HEK293 (cell line): ENCODE results near the gene ZNF664.

Experiments used
- CTCF ChIA-PET: fragments of 350-600 bp; formaldehyde crosslinking; extraction: SDS; loops from one replicate; lab custom pipeline; 2021; ENCODE audit warnings: antibody characterized with exemption; lab: Yijun Ruan, JAX
- POLR2A ChIA-PET: fragments of 300-600 bp; formaldehyde crosslinking; extraction: SDS; loops from one replicate; lab custom pipeline; 2020; ENCODE audit warnings: antibody characterized with exemption, inconsistent platforms; lab: Yijun Ruan, JAX
- H3K27ac ChIP-seq: fragments of 200-500 bp; sonication (Bioruptor generic); 2 replicates; pipeline ENCODE4 v1.5.1; 2014; ENCODE audit warnings: low read depth, low read length, control low read depth, inconsistent platforms; ENCODE audit errors: extremely low read depth
- H3K36me3 ChIP-seq, 2 experiments: fragments of 200-500 bp in 1 of 2; sonication (Bioruptor generic) in 1 of 2; 1 replicate in 1 of 2; 2 replicates in 1 of 2; pipeline ENCODE4 v1.5.1; 2014 to 2017; ENCODE audit warnings: inconsistent platforms in 2 of 2, low read length in 2 of 2; ENCODE audit not compliant: control insufficient read depth in 2 of 2, insufficient read depth in 1 of 2
- H3K4me1 ChIP-seq: fragments of 200-500 bp; sonication (Bioruptor generic); 2 replicates; pipeline ENCODE4 v1.5.1; 2014; ENCODE audit warnings: mild to moderate bottlenecking, low read length, inconsistent platforms; ENCODE audit not compliant: control insufficient read depth, insufficient read depth
- H3K4me3 ChIP-seq: 2 replicates; pipeline ENCODE4 v1.5.1; 2011; ENCODE audit warnings: low read depth, mild to moderate bottlenecking, control low read depth, low read length, moderate library complexity
- H3K9me3 ChIP-seq: fragments of 200-500 bp; sonication (Bioruptor generic); 2 replicates; pipeline ENCODE4 v1.5.1; 2014; ENCODE audit warnings: low read depth, low read length, inconsistent platforms; ENCODE audit not compliant: control insufficient read depth, insufficient read depth
- KLF16 ChIP-seq: fragments of 450-650 bp; formaldehyde crosslinking; IDR thresholded peaks from 2 replicates; pipeline ENCODE4 v1.5.1; 2017; ENCODE audit warnings: missing biosample characterization, missing genetic modification characterization
- MZF1 ChIP-seq: fragments of 450-650 bp; formaldehyde crosslinking; IDR thresholded peaks from 2 replicates; pipeline ENCODE4 v1.5.1; 2017; ENCODE audit warnings: missing biosample characterization, missing genetic modification characterization, borderline replicate concordance
- SCRT1 ChIP-seq: fragments of 450-650 bp; formaldehyde crosslinking; IDR thresholded peaks from 2 replicates; pipeline ENCODE4 v1.5.1; 2016; ENCODE audit warnings: missing biosample characterization, missing genetic modification characterization, borderline replicate concordance
- SETDB1 ChIP-seq: IDR thresholded peaks from one replicate; pipeline ENCODE4 v1.6.1; 2017; ENCODE audit warnings: mild to moderate bottlenecking, low read length, moderate library complexity, mixed read lengths; ENCODE audit not compliant: insufficient read length
- ZBTB48 ChIP-seq: fragments of 450-650 bp; formaldehyde crosslinking; IDR thresholded peaks from 2 replicates; pipeline ENCODE4 v1.5.1; 2016; ENCODE audit warnings: missing biosample characterization, missing genetic modification characterization
- ZNF10 ChIP-seq: fragments of 450-650 bp; formaldehyde crosslinking; IDR thresholded peaks from 2 replicates; pipeline ENCODE4 v1.5.1; 2017; ENCODE audit warnings: missing biosample characterization, missing genetic modification characterization
- ZNF16 ChIP-seq: fragments of 450-650 bp; formaldehyde crosslinking; IDR thresholded peaks from 2 replicates; pipeline ENCODE4 v1.5.1; 2016; ENCODE audit warnings: low read depth, missing biosample characterization, missing genetic modification characterization
- ZNF19 ChIP-seq: fragments of 450-650 bp; formaldehyde crosslinking; IDR thresholded peaks from 2 replicates; pipeline ENCODE4; 2016; ENCODE audit warnings: missing biosample characterization, missing genetic modification characterization, low read depth
- ZNF248 ChIP-seq: fragments of 450-650 bp; formaldehyde crosslinking; IDR thresholded peaks from 2 replicates; pipeline ENCODE4 v1.5.1; 2017; ENCODE audit warnings: missing biosample characterization, missing genetic modification characterization
- ZNF292 ChIP-seq: fragments of 450-650 bp; formaldehyde crosslinking; IDR thresholded peaks from 2 replicates; pipeline ENCODE4 v1.5.1; 2016; ENCODE audit warnings: low read depth, missing biosample characterization, missing genetic modification characterization, borderline replicate concordance
- ZNF366 ChIP-seq: fragments of 450-650 bp; formaldehyde crosslinking; conservative IDR thresholded peaks from 2 replicates; pipeline ENCODE4 v1.5.1; 2016; ENCODE audit warnings: missing biosample characterization, missing genetic modification characterization
- ZNF501 ChIP-seq: fragments of 450-650 bp; formaldehyde crosslinking; IDR thresholded peaks from 2 replicates; pipeline ENCODE4 v1.5.1; 2016; ENCODE audit warnings: missing biosample characterization, missing genetic modification characterization
- ZNF518A ChIP-seq: fragments of 450-650 bp; formaldehyde crosslinking; conservative IDR thresholded peaks from 2 replicates; pipeline ENCODE4 v1.5.1; 2016; ENCODE audit warnings: low read depth, missing biosample characterization, missing genetic modification characterization
- ZNF776 ChIP-seq: fragments of 450-650 bp; formaldehyde crosslinking; IDR thresholded peaks from 2 replicates; pipeline ENCODE4 v1.5.0; 2017; ENCODE audit warnings: missing biosample characterization, missing genetic modification characterization, borderline replicate concordance
- ZNF785 ChIP-seq: fragments of 450-650 bp; formaldehyde crosslinking; IDR thresholded peaks from 2 replicates; pipeline ENCODE4 v1.5.1; 2016; ENCODE audit warnings: missing biosample characterization, missing genetic modification characterization
- ZSCAN30 ChIP-seq: fragments of 450-650 bp; IDR thresholded peaks from 2 replicates; pipeline ENCODE4 v1.5.1; 2018; ENCODE audit warnings: missing biosample characterization, mild to moderate bottlenecking, missing genetic modification characterization, moderate library complexity

The ZNF664 gene

GRCh38 chr12:124026755-124027745 is 54.0 kb downstream of the ZNF664 start:
- no peak overlapping the region for H3K27ac ChIP-seq
- no peaks in the 10 kb centered on the region for H3K9me3 ChIP-seq
- H3K4me3 ChIP-seq = no peak overlapping the region
- H3K4me1 ChIP-seq = no peaks in the 10 kb centered on the region
- CTCF ChIA-PET = no interaction called here
- H3K36me3 ChIP-seq = no peaks in the 10 kb centered on the region
- TF ChIP-seq ZNF366 (tag by site-specific recombination) (0 out of 2 replicates have a peak, but pooled peaks have one; percentile 15), ZNF248 (no peak), ZNF10 (tag by site-specific recombination) (peak; percentile 99)
- TF ChIP-seq, all 188 proteins: peak for 2
- POLR2A ChIA-PET = no interaction called here

- no peak for TF ChIP-seq ZNF16 (tag by site-specific recombination)
- TF ChIP-seq ZNF292 (tag by site-specific recombination) = no peak
- TF ChIP-seq MZF1 = no peak
- no peak for TF ChIP-seq SCRT1
- TF ChIP-seq ZSCAN30 (tag by site-specific recombination) = no peak
- TF ChIP-seq KLF16 (tag by site-specific recombination) = no peak
- no peak for TF ChIP-seq ZNF518A (tag by site-specific recombination)
- no peak for TF ChIP-seq ZNF19 (tag by site-specific recombination)
- TF ChIP-seq ZNF501 (tag by site-specific recombination) = no peak
- no peak for TF ChIP-seq SETDB1
- TF ChIP-seq ZNF785 (tag by site-specific recombination) = no peak
- no peak for TF ChIP-seq ZNF776
- no peak for TF ChIP-seq ZBTB48 (tag by site-specific recombination)
- TF ChIP-seq, all 188 proteins: peak for 0
- ChIA-PET CTCF (no interaction called here), POLR2A (interaction anchor here (0.6 kb wide), 1 partner anchor 900 kb away, joined by 3 read pairs; no protein-coding TSS in a partner anchor)
- no peak overlapping the region for H3K27ac ChIP-seq
- H3K9me3 ChIP-seq = no peaks in the 10 kb centered on the region
- H3K4me3 ChIP-seq = no peak overlapping the region
- no peaks in the 10 kb centered on the region for H3K36me3 ChIP-seq
- H3K4me1 ChIP-seq = no peaks in the 10 kb centered on the region
These were observed 54.9 kb downstream of the ZNF664 start for GRCh38 chr12:124027753-124028554.
